Caco-2 (cell line): ENCODE data around the gene PTPRN2. TPM values are rescaled to one million over a fixed set of nuclear protein-coding genes. Genes with fewer than 3 reads are reported as not detected.

Source experiments
- BruUV-seq: library from RNA; stranded (reverse); fragments of 400-500 nt; replicated peaks from 2 replicates; lab custom pipeline; 2021; lab: Mats Ljungman, UMichigan
- CTCF ChIA-PET: fragments of 300-600 bp; sonication (Branson Sonifier 250); formaldehyde crosslinking; loops from one replicate; lab custom pipeline; 2022; ENCODE audit warnings: antibody characterized with exemption; lab: Charles Lee
- POLR2A ChIA-PET: fragments of 300-600 bp; sonication (Branson Sonifier 250); formaldehyde crosslinking; loops from one replicate; lab custom pipeline; 2022; ENCODE audit warnings: antibody characterized with exemption; lab: Charles Lee
- DNase-seq, 2 experiments: peaks; one replicate each; pipeline versions ENCODE4 v3.0.0 to v3.0.0-alpha.2; 2020 to 2022
- H3K27me3 ChIP-seq: replicated peaks from 2 replicates; pipeline ENCODE4 v1.6.0; 2011; ENCODE audit warnings: low read length; ENCODE audit not compliant: control insufficient read depth, insufficient read depth
- H3K36me3 ChIP-seq: 2 replicates; pipeline ENCODE4 v1.5.1; 2011; ENCODE audit warnings: low read length; ENCODE audit not compliant: control insufficient read depth, insufficient read depth
- H3K4me1 ChIP-seq: fragments of 250-450 bp; sonication (Bioruptor Pico); 2 replicates; pipeline ENCODE4 v1.5.1; 2020; ENCODE audit warnings: mild to moderate bottlenecking
- H3K4me3 ChIP-seq: 2 replicates; pipeline ENCODE4 v1.5.1; 2011; ENCODE audit warnings: low read depth, mild to moderate bottlenecking, control low read depth, low read length
- H3K9me3 ChIP-seq: fragments of 250-450 bp; sonication (Bioruptor Pico); 2 replicates; pipeline ENCODE4 v1.5.1; 2020; ENCODE audit warnings: mild to moderate bottlenecking, moderate library complexity
- H3K27ac Mint-ChIP-seq: one replicate; pipeline ENCODE4 v1.8.0; 2022; ENCODE audit warnings: mixed read lengths; ENCODE audit not compliant: unreplicated experiment
- H3K27me3 Mint-ChIP-seq: one replicate; pipeline ENCODE4 v1.8.0; 2022; ENCODE audit warnings: mixed read lengths; ENCODE audit not compliant: insufficient read depth, unreplicated experiment
- H3K36me3 Mint-ChIP-seq: one replicate; pipeline ENCODE4 v1.8.0; 2022; ENCODE audit warnings: mild to moderate bottlenecking, mixed read lengths; ENCODE audit not compliant: insufficient read depth, unreplicated experiment
- H3K4me1 Mint-ChIP-seq: one replicate; pipeline ENCODE4 v1.8.0; 2022; ENCODE audit warnings: low read depth, mixed read lengths; ENCODE audit not compliant: unreplicated experiment
- H3K4me3 Mint-ChIP-seq: one replicate; pipeline ENCODE4 v1.8.0; 2022; ENCODE audit warnings: mild to moderate bottlenecking, moderate library complexity, mixed read lengths; ENCODE audit not compliant: unreplicated experiment
- H3K9me3 Mint-ChIP-seq: one replicate; pipeline ENCODE4 v1.8.0; 2022; ENCODE audit warnings: mixed read lengths; ENCODE audit not compliant: unreplicated experiment
- CTCF ChIP-seq, 2 experiments: fragments of 200-600 bp in 1 of 2; IDR thresholded peaks; 1 replicate in 1 of 2; 2 replicates in 1 of 2; pipeline versions ENCODE4 v1.5.1 to v1.8.0; 2011 to 2022; ENCODE audit warnings: antibody characterized with exemption in 1 of 2, control low read depth in 1 of 2, inconsistent platforms in 1 of 2, low read depth in 1 of 2, low read length in 1 of 2, mild to moderate bottlenecking in 1 of 2, moderate library complexity in 1 of 2; ENCODE audit not compliant: insufficient read depth in 1 of 2, severe bottlenecking in 1 of 2, unreplicated experiment in 1 of 2
- intact Hi-C: fragments of 100-400 bp; cut with micrococcal nuclease; formaldehyde crosslinking; loops from one replicate; pipeline ENCODE4 v1.10.0; 2022; ENCODE audit not compliant: unreplicated experiment
- total RNA-seq: library from RNA; stranded (reverse); gene quantifications from 2 replicates; pipeline ENCODE4 v1.2.3, GENCODE V29; 2022

PTPRN2 gene
- total RNA-seq, 1 experiment from 2014 or later, result 1.4 TPM

GRCh38 chr7:157523371-157523765, 1064.3 kb downstream of the PTPRN2 start:
- intact Hi-C loops, result no loop called here
- ChIA-PET CTCF (no interaction called here), POLR2A (no interaction called here)
- no peaks in the 10 kb centered on the region for H3K36me3 ChIP-seq
- Mint-ChIP-seq H3K9me3 (no peaks in the 10 kb centered on the region), H3K4me3 (no peak overlapping the region), H3K27ac (no peak overlapping the region), H3K36me3 (no peaks in the 10 kb centered on the region), H3K27me3 (peaks cover 14% of the 10 kb centered on the region), H3K4me1 (no peaks in the 10 kb centered on the region)
- TF ChIP-seq CTCF (IDR thresholded peaks at IDR 0.05; ENCODE audit: insufficient read depth in 1 of 2, low read depth in 1 of 2, low read length in 1 of 2, severe bottlenecking in 1 of 2, unreplicated experiment in 1 of 2), result no peak
- DNase-seq, result no peak
- no peaks in the 10 kb centered on the region for H3K4me1 ChIP-seq
- H3K9me3 ChIP-seq, result no peaks in the 10 kb centered on the region
- no TSS peak for BruUV-seq
- H3K4me3 ChIP-seq, result no peak overlapping the region
- no peaks in the 10 kb centered on the region for H3K27me3 ChIP-seq

- TF ChIP-seq CTCF (IDR thresholded peaks at IDR 0.05; ENCODE audit: insufficient read depth in 1 of 2, low read depth in 1 of 2, low read length in 1 of 2, severe bottlenecking in 1 of 2, unreplicated experiment in 1 of 2), result no peak
- BruUV-seq, result no TSS peak
- intact Hi-C loops, result no loop called here
- CTCF ChIA-PET, result no interaction called here
- Mint-ChIP-seq H3K27ac (no peak overlapping the region), H3K9me3 (no peaks in the 10 kb centered on the region), H3K4me1 (no peaks in the 10 kb centered on the region), H3K27me3 (peaks cover 14% of the 10 kb centered on the region), H3K4me3 (no peak overlapping the region), H3K36me3 (no peaks in the 10 kb centered on the region)
- Histone ChIP-seq H3K4me1 (no peaks in the 10 kb centered on the region), H3K27me3 (no peaks in the 10 kb centered on the region), H3K9me3 (no peaks in the 10 kb centered on the region), H3K4me3 (no peak overlapping the region), H3K36me3 (no peaks in the 10 kb centered on the region)
- no peak for DNase-seq
- POLR2A ChIA-PET, result no interaction called here
Measured at GRCh38 chr7:157522954-157523353, 1064.7 kb downstream of the PTPRN2 start.

- H3K9me3 Mint-ChIP-seq, result no peaks in the 10 kb centered on the region
Measured at GRCh38 chr7:157522189-157522588, 1065.4 kb downstream of the PTPRN2 start.

More at GRCh38 chr7:157522189-157522588, 1065.4 kb downstream of the PTPRN2 start:
- ChIA-PET POLR2A (no interaction called here), CTCF (no interaction called here)
- no TSS peak for BruUV-seq
- H3K4me3 ChIP-seq, result no peak overlapping the region
- intact Hi-C loops, result no loop called here
- Mint-ChIP-seq H3K4me3 (no peak overlapping the region), H3K27ac (no peak overlapping the region), H3K4me1 (no peaks in the 10 kb centered on the region), H3K27me3 (peaks cover 14% of the 10 kb centered on the region), H3K36me3 (no peaks in the 10 kb centered on the region)
- no peaks in the 10 kb centered on the region for H3K36me3 ChIP-seq
- DNase-seq, result peak in 1 of 2 experiments; percentile 13
- TF ChIP-seq CTCF (IDR thresholded peaks at IDR 0.05; ENCODE audit: insufficient read depth in 1 of 2, low read depth in 1 of 2, low read length in 1 of 2, severe bottlenecking in 1 of 2, unreplicated experiment in 1 of 2), result no peak
- no peaks in the 10 kb centered on the region for H3K27me3 ChIP-seq
- H3K4me1 ChIP-seq, result no peaks in the 10 kb centered on the region
- no peaks in the 10 kb centered on the region for H3K9me3 ChIP-seq
